HG03521 (cell line): Measurements from ENCODE around the gene MSH2.

Experiments used
- ATAC-seq: cut with Tn5 transposase; IDR thresholded peaks from one replicate; pipeline ENCODE4 v1.9.1; 2021; ENCODE audit warnings: mild to moderate bottlenecking, moderate library complexity; ENCODE audit not compliant: unreplicated experiment

Gene MSH2

DNA sequence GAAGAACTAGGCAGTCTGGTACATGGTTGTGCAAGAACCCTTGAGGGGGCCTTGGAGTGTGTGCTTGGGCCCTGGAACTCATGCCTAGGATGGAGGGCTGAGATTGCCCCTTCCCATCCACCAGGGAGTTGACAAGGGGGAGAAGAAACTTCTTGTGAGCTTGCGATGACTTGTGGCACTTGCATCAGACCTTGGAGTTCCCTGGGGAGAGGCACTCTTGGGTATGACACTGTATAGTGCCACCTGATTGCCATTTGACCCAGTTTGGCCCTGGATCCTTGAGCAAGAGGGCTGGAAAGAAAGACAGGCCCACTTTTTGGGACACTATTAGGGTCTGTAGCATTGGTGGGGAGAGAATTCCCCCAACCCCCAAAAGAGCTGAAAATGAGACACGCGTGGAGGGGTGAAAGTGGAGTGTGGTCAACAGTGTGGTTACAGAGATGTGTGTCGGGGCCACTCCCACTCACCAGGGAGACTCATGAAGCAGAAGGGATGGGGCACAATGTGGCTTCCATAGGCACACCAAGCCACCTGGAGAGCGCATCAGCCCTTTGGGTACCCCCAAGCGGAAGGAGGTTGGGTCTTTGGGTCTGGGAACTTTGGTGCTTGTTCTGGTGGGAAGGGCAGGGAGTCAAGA is 101.3 kb downstream of the MSH2 start:
- no peak for ATAC-seq

DNA sequence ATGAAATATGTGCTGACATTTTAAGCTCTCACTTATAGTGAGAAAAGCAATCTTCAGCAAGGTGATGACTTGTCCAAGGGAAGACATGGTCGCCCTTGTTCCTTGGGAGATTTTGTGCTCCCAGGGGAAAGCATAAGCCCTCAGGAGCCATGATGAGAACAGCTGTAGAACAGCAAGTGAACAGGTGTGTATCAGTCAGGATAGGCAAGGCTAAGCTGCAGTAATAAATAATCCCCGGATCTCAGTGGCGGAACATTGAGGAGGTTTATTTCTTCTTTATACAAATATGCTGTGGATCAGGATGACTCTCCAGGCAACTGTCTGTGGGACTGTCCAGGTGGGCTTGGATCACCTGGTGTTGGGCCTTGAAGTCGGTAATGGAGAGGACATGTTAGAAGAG is 103.1 kb downstream of the MSH2 start:
- no peak for ATAC-seq

DNA sequence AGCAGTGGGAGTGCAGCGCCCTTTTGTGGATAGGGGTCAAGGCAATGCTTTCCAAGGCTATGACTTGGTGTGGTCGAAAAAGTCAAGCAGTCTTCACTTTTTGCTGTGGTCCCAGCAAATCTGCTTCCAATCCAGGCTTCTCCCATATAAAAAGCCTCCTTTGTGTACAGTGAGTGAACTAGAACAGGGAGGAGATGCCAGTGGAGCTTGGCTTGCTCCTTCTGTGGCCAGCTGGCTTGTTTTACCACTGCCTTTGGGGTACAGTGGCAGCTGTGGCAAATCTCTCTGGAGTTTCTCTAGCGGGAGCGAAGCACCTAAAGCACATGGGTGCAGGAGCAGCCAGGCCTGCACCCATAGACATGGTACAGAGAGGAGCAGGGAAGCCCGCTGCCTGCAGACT is 103.5 kb downstream of the MSH2 start:
- no peak for ATAC-seq

DNA sequence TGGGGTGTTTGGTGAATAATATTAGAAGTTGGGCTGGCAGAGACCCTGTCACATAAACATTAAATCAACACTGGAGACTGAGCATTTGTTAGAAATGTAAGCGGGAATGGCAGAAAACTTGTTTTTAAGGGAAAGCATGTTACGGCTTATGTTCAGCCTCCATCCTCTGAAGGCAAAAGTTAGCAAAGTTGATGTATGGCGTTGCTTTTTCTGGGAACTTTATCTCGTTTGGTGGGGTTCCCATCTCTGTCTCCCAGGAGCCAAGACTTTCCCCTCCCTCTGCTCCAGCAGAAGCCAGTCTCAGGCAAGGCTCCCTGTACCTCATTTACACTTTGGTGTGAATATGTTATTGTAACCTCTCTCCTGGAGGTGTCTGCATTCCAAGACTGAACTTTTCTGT is 105.1 kb downstream of the MSH2 start:
- ATAC-seq, result no peak

DNA sequence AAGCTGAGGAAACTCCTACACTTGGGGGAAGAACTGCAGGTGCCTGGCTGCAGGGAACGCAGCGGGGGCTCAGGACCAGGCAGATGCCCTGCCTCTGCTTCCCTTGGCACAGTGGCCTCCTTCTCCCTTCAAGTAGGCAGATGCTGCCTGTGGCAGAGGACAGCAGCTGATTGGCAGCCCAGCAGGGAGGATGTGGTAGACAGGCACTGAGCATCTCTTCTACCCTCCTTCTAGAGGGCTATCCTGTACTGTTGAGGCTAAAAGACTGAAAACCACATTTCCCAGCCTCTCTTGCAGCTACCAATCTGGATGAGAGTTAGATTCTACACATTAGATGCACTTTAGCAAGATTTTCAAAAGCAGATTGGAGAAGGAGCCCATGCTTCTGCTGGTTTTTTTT is 105.7 kb downstream of the MSH2 start:
- ATAC-seq, result no peak

DNA sequence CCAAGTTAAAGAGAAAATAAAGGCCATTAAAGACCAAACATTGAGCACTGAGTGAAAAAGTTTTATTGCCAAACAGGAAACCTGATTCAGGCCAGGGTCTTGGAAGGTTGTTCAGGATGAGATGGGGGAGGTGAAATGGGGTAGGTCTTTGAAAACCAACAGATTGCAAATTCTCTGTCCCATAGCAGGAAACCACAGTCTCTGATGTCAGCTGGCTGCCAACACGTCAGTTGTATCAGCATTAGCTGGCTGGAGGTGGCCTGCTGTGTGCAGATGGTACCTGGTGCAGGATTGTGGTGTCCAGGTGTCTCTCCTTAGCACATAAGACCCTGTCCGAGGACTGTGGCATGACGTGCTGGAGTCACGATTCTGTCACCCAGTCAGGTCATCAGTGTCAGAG is 106.3 kb downstream of the MSH2 start:
- ATAC-seq, result no peak

DNA sequence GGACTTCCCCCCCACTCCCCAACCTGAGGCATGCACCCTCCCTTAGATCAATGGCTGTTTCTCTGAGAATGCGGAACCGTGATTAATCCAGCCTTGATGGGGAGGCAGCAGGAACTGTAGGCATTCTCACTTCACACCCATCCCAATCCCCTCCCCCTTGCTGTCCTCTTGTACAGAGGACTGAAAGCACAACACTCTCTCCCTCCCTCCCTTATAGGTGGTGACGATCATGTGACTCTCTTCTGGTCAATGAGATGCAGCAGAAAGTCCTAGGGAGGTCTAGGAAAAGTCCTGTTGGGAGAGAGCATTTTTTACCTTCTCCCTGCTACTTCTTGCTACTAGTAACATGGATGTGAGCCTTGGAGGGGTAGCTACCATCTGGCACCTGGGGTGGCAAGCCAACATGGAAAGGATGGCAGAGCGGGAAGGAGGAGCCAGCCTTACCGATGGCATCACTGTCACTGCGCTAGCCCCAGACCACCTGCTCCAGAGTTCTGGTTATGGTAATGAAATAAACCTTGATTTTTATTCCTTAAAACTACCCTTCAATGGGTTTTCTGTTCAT is 106.9 kb downstream of the MSH2 start:
- no peak for ATAC-seq

DNA sequence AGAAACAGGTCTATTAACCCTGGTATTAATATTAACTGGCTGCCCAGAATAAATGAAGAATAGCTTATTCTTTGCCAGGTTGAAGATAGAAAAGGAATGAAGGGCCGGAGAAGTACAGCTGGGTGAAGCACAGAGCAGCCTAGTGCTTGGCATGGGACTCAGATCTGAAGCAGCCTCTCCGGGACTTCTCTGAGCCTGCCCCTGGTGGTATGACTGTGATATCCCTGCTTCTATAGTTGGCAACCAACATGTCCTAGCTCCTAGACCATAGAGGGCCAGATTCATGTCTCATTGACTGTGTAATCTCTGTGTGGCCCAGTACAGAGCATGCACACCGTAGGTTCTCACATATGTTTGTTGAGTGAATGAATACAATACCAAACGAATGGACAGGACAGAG is 107.8 kb downstream of the MSH2 start:
- ATAC-seq, result no peak

DNA sequence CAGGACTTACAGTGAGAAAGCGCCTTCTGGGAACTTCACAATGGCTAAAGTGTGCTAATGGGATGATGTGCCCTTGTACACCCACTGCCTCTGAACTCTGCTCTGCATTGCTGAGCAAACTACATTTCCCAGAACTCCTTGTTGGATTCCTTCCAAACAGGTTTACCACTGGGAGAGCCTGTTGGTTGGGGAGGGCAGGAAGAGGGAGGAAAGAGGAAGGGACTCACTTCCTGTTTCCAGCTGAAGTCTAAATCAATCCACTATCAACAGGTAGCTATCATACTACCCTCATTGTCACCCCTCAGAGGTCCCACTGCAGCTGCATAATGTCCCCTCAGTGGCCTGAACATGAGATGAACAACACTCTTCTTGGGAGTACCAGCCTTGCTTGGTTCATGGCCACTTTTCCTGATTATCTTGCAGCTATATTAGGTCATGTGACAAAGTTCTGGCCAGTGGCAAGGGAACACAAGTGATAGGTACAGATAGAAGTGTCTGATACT is 109.7 kb downstream of the MSH2 start:
- no peak for ATAC-seq

DNA sequence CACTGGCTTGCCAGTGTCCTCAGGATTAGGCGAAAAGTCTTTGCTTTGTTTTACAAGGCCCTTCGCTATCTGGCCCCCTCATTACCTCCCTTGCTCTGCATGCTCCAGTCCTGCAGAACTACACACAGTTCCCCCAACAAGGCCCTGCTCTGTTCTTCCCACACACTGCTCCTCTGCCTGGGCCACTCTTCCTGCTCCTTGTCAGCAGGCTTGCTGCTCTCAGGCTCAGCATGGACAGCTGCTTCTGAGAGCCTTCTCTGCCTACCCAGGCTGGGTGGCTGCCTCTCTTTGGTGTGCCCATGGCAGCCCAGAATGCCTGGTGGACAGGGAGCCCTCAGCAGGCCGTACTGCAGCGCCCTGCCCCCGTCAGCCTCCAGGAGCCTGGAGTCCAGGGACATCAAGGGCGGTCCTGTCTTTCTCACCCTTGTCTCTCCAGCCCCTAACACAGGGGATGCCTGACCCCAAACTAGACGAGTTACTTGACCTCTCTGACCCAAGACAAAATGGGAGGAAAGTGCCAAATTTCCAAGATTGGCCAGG is 111.1 kb downstream of the MSH2 start:
- no peak for ATAC-seq

DNA sequence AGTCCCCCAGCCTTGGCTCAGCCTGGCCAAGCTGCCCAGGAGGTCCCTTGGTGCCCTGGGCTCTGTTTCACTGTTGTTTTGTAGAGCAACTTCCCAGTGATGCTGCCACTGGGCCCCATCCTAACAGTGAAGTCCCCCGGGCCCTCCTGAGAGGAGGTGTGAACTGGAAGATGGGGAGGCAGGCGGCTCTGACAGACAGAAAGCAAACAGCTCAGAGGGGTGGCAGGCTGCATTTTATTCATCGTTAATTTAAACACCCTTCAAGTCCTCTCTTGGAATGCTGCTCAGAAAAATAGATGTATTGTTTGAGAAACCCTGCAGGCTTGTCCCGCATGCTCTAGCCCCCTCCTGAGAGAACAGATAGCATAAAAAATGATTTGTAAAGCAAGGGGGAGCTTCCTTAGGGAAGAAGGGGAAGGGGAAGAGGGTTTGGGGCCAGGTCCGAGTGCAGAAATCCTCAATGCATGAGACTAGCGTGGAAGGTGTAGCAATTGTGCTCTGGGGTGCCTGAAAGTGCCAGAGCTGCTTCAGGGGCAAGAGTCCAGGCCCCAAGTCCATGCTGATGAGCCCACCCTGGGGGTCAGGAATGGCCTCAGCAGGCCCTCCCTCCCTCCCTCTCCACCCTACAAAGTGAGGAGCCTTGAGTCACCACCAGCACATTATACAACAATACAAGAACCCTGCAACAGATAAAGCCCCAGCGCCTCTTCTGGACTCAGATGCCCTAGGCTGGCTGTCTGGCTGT is 113.6 kb downstream of the MSH2 start:
- ATAC-seq, result no peak

DNA sequence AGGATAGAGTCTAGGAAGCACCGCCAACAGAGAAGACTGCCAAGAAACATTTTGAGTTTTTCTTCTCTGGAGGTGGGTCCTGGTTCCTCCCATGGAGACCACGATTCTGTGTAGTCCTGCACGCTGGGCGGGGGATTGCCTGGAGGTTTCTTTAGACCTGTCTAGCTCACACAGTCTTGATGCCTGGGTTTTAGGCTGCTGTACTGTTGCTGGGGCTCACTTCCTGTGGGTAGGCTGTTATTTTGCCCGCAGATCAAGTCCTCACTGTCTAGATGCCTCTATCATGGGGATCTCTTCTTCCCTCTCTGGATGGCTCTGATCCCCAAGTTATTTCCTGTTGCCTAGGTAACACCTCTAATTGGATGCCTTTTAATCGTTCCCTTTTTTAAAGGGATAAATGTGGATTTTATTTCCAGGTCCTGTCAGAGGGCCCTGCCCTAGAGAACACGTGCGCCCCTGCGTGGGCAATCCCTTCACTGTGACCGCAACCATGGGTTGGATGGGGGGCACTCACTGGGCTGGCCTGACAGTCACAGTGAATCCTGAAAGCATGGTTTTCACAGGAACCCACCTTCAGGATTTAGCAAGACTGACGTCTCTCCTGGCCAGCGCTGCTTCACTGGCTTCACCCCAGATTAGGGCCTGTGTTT is 115.7 kb downstream of the MSH2 start:
- ATAC-seq, result no peak

DNA sequence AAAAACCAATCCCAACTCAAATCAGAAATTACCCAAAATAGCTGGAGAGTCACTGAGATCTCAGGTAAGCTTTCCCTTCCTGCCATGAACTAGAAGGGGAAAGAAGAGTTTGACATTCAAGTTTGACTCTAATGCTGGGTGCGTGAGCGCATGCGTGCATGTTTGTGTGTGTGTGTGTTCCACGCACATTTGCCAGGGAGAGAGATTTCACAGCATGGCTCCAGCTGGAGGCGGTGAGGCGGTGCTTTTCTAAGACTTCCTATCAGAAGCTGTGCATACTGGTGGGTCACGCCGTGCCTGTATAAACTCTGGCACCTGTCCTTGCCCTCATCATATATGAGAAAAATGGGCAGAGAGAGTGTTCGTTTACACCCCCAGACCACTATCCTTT is 116.2 kb downstream of the MSH2 start:
- ATAC-seq, result no peak

DNA sequence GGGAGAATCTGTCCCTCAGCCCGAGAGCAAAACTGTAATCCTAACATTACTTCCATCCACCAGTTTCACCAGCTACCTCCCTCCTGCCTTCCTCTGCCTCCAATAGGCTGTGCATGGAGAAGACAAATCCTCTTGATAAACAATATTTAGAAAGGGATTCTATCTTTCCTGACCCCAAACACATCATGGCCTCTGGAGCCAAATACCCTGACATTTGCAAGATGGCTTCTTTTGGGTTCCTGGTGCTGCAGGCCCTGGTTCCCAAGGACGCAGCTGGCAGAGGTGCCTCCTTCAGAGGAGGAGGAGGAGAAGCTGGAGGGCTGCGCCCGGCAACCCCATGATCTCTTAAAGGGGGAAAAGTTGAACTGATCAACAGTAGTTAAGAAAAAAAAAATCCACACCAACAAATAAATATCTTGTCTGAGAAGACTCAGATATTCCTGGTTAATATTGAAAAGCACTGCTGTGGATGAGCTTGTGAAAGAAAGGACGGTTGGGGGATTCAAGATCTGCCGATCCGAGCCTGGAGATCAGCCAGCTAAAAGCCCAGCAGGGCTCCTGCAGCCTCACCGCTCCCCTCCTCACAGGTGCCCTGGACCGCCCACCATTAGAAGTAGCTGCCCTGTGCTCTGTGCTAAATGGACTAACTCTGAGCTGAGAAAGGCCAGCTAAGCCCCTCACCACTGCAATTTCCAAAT is 116.8 kb downstream of the MSH2 start:
- ATAC-seq, result no peak

DNA sequence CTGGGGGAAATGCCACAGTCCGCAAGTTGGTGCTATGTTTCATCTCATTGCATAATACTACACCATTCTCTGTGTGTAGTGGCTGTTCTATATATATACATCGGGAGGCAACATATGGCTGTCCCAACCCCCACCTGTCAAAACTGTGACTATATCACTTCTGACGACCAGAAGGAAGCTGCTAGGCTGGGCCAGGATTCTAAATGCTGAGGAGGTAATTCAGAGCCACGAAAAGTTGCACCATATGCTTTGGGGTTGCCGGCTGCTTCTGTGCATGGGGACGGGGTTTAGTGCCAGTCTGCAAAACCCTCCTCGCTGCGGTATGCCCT is 117.3 kb downstream of the MSH2 start:
- no peak for ATAC-seq

DNA sequence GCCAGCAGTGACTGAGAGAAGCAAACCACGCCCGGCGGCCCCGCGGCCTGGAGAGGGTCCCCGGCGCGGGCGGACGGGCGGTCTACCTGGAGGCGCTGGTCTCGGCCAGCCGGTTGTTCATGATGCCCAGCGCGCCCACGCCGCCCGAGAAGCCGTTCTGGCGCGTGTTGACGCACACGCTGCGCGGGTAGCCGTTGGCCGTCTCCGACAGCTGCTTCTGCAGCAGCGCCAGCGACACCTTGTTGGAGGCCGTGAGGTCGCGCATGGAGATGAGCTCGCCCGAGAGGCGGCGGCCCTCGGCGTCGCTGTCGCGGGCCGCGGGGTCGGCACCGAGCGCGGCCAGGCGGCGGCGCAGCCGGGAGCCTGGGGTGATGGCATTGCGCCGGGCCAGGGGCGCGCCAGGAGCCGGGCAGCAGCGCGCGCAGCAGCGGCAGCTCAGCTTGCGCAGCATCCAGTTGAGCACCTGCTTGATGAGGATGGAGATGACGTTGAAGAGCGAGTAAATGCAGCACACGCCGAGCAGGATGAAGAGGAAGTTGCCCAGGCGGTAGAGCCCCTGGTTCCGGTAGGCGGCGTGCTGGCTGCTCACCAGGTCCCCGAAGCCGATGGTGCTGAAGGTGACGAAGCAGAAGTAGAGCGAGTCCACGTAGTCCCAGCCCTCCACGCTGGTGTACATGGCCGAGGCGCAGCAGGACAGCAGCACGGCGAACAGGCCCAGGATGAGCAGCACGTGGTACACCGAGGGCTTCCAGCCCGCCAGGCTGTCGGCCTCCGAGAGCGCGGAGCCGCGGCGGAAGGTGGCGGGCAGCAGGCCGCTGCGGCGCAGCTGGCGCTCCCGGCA is 118.1 kb downstream of the MSH2 start:
- peak; percentile 73 for ATAC-seq

DNA sequence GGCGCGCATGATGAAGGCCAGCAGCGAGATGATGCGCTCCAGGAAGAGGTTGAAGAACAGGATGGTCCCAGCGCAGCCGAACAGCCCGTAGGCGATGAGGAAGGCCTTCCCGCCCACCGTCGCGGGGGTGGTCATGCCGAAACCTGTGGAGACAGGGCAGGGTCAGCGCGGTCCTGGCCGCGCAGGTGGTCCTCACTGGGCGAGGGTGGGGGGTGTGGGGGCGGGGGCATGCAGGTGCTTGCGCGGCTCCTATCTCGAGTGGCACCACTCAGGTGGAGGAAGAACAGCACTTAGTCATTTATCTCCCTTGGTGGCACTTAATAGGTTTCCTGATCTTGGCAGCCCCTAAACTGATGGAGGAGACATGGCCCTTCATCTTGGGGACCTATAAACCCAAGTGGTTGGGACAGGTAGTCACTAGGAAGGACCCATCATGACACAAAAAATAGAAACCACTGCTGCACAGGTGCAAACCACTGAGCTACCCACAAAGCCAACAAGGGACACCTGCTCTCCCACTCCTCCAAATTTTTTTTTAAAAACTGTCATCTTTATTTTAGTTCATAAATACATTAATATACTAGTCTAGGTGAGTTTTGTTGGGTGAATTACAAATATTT is 118.8 kb downstream of the MSH2 start:
- ATAC-seq, result no peak

DNA sequence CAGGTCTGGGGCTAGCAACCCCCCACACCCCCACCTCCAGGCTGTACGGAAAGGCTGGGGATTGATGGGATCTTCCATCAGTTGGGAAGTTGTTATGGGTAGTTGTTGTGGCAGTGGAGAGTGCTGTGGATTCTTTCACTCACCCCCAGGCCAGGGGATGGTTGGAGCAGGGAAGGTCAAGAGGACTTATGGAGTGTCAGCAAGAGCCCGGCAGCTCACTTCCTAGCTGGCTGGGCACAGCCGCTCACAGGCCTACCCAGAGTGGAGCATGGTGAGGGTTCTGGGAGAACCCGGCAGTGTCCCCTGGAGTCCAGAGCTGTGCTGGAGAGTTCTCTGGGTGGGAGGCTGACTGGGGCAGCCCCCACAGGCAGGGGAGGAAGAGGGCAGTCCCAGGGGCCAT is 122.2 kb downstream of the MSH2 start:
- no peak for ATAC-seq

DNA sequence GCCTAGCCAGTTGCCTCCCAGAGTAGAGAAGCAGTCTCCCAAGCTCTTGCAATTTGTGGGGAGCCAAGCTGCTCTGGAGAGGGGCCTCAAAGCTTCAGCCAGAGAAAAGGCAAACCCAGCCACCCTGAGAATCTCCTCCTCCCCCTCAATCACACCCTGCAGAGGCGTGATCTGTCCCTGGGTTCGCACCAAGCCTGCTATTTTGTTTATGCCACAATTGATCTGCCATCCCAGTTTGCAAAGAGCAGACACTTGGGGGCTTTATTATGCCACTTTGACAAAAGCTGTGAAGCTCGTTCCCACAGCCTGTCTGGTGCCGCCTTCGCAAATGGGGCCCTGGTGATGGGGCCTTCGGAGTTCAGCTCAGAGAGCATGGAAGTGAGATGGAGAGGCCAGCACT is 125.5 kb downstream of the MSH2 start:
- ATAC-seq, result no peak

DNA sequence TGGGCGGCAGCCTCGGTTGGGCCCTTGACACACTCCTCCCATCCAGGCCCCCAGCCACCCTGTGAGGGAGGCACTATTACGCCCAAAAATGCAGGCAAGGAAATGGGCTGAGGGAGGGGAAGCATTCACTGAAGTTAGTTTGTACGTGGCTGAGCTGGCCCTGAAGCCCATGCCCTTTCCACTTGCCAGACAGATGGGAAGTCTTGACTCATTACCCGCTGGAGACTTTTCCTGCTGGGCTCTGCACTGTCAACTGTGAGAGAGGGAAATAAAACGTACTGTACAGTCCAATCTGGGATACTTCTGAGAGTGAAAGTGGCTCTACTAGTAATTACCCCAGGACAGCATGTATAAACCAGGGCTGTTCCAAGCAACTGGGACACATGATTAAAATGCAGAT is 125.9 kb downstream of the MSH2 start:
- no peak for ATAC-seq
